ENCODE measurements around the gene PRM1.
"Not testable (repeated sequence)": the region's sequence is repeated elsewhere in the genome, so short reads cannot be mapped to it uniquely, and the experiment has no call there.

PRM1 gene

DNA sequence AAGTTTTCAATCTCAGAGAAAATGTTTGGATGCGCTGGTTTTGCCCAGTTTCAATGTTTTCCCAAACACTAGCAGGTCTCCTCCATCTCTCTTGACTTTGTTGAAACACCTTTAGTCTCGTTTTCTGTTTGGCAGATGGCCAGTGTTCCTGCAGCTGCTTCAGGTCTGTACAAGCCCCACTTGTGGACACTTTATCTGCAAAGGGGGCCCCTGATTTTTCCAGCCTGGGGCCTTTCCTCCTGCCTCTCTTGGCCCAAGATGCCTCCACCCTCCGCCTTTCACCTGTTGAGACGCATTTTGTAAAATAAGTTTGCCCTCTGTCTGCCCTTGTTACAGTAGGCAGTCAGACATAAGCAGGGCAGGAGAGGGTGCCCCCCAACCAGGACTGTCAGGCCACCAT is 21.8 kb upstream of the PRM1 start:
- no peak for DNase-seq (ENCODE audit: extremely low spot score)
- POLR2A ChIA-PET, result no interaction called here
- CTCF ChIA-PET, result no interaction called here
- no peak for TF ChIP-seq SUZ12 (IDR thresholded peaks at IDR 0.05)
- TF ChIP-seq FOXK2 (IDR thresholded peaks at IDR 0.05), result no peak
- no peak for TF ChIP-seq L3MBTL2 (conservative IDR thresholded peaks at IDR 0.05)
- no peak for TF ChIP-seq FOXA1 (IDR thresholded peaks at IDR 0.05)
- TF ChIP-seq FOXM1 (IDR thresholded peaks at IDR 0.05; ENCODE audit: borderline replicate concordance), result no peak
- no peak for TF ChIP-seq CTBP1 (IDR thresholded peaks at IDR 0.05; ENCODE audit: borderline replicate concordance)

DNA sequence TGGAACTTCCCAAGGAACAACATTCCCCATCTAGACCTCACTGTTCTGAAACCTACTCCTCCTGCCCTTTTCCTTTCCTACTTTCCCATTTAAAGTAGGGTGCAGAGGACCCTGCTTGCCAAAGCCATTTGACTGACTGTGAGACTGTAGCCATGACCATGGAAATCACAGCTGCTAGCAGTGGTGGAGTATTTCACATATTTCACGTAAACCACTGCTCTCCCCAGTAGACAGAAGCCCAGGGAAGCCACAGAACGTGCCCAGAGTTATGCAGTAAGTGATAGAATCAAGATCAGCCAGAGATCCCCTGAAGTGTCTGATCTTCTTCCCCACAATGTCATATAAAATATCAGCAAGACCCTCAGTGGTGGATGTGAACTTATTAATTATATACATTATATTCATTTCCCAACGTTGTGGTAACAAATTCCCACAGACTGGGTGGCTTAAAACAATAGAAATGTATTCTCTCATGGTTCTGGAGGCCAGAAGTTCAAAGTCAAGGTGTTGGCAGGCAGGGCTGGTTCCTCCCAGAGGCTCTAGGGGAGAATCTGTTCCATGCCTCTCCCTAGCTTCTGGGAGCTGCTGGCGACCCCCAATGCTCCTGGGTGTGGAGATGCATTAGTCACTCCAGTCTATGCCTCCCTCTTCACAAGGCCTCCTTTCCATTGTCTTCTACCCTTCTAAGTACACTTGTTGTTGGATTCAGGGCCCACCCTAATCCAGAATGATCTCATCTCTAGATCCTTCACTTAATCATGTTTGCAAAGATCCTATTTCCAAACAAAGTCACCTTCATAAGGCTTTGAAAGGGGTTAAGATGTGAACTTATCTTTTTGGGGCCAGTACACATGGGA is 20.7 kb upstream of the PRM1 start:
- DNase-seq (ENCODE audit: extremely low spot score), result no peak
- TF ChIP-seq ZNF384 (IDR thresholded peaks at IDR 0.05), result no peak
- TF ChIP-seq HDGF (IDR thresholded peaks at IDR 0.05; ENCODE audit: borderline replicate concordance), result no peak
- no peak for TF ChIP-seq FOXM1 (IDR thresholded peaks at IDR 0.05; ENCODE audit: borderline replicate concordance)
- TF ChIP-seq PKNOX1 (IDR thresholded peaks at IDR 0.05), result no peak
- TF ChIP-seq L3MBTL2 (conservative IDR thresholded peaks at IDR 0.05), result no peak
- no peak for TF ChIP-seq TARDBP (IDR thresholded peaks at IDR 0.05)
- no peak for TF ChIP-seq CTBP1 (IDR thresholded peaks at IDR 0.05; ENCODE audit: borderline replicate concordance)
- no peak for TF ChIP-seq BHLHE40 (IDR thresholded peaks at IDR 0.05; ENCODE audit: borderline replicate concordance)
- no peak for TF ChIP-seq NFRKB (IDR thresholded peaks at IDR 0.05)
- no peak for TF ChIP-seq LEF1 (IDR thresholded peaks at IDR 0.05; ENCODE audit: borderline replicate concordance)
- TF ChIP-seq FOXA1 (IDR thresholded peaks at IDR 0.05), result no peak
- no peak for TF ChIP-seq ELF4 (IDR thresholded peaks at IDR 0.05)
- TF ChIP-seq ARNT (IDR thresholded peaks at IDR 0.05), result no peak
- no peak for TF ChIP-seq SUZ12 (IDR thresholded peaks at IDR 0.05)
- TF ChIP-seq FOXK2 (IDR thresholded peaks at IDR 0.05), result no peak
- no peak for TF ChIP-seq SP1 (IDR thresholded peaks at IDR 0.05)
- ChIA-PET CTCF (no interaction called here), POLR2A (no interaction called here)

DNA sequence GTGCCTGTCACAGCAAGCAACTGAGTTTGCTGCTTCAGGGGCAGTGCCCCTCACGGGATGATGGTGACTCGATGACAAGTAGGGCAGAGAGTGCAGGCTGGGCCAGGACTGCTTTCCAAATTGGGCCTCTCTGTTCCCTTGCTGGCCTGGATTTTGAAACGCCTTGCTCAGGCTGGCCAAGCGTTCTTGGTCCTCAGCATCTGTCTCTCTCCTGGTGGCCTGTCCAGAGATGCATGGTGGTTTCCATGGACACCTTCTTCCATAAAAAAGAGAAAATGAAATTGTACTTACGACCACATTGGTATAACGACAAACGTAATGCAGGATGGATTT is 19.4 kb upstream of the PRM1 start:
- CTCF ChIA-PET, result no interaction called here
- POLR2A ChIA-PET, result no interaction called here
- TF ChIP-seq FOXA1 (IDR thresholded peaks at IDR 0.05), result no peak
- TF ChIP-seq FOXM1 (IDR thresholded peaks at IDR 0.05; ENCODE audit: borderline replicate concordance), result no peak
- no peak for TF ChIP-seq FOXK2 (IDR thresholded peaks at IDR 0.05)
- TF ChIP-seq SP1 (IDR thresholded peaks at IDR 0.05), result no peak
- no peak for TF ChIP-seq CTBP1 (IDR thresholded peaks at IDR 0.05; ENCODE audit: borderline replicate concordance)
- no peak for TF ChIP-seq L3MBTL2 (conservative IDR thresholded peaks at IDR 0.05)
- TF ChIP-seq HDGF (IDR thresholded peaks at IDR 0.05; ENCODE audit: borderline replicate concordance), result no peak
- no peak for TF ChIP-seq BHLHE40 (IDR thresholded peaks at IDR 0.05; ENCODE audit: borderline replicate concordance)
- no peak for TF ChIP-seq ELF4 (IDR thresholded peaks at IDR 0.05)
- TF ChIP-seq PKNOX1 (IDR thresholded peaks at IDR 0.05), result no peak
- no peak for TF ChIP-seq NFRKB (IDR thresholded peaks at IDR 0.05)
- no peak for TF ChIP-seq SUZ12 (IDR thresholded peaks at IDR 0.05)
- TF ChIP-seq LEF1 (IDR thresholded peaks at IDR 0.05; ENCODE audit: borderline replicate concordance), result no peak
- no peak for TF ChIP-seq ARNT (IDR thresholded peaks at IDR 0.05)
- TF ChIP-seq ZNF384 (IDR thresholded peaks at IDR 0.05), result no peak
- no peak for TF ChIP-seq TARDBP (IDR thresholded peaks at IDR 0.05)
- no peak for DNase-seq (ENCODE audit: extremely low spot score)

- POLR2A ChIA-PET, result no interaction called here
- CTCF ChIA-PET, result no interaction called here
- no peak for DNase-seq (ENCODE audit: extremely low spot score)
- no peak for TF ChIP-seq NFRKB (IDR thresholded peaks at IDR 0.05)
- no peak for TF ChIP-seq LEF1 (IDR thresholded peaks at IDR 0.05; ENCODE audit: borderline replicate concordance)
- no peak for TF ChIP-seq SP1 (IDR thresholded peaks at IDR 0.05)
- TF ChIP-seq PKNOX1 (IDR thresholded peaks at IDR 0.05), result no peak
- TF ChIP-seq FOXA1 (IDR thresholded peaks at IDR 0.05), result no peak
- TF ChIP-seq BHLHE40 (IDR thresholded peaks at IDR 0.05; ENCODE audit: borderline replicate concordance), result no peak
- no peak for TF ChIP-seq HDGF (IDR thresholded peaks at IDR 0.05; ENCODE audit: borderline replicate concordance)
- TF ChIP-seq ARNT (IDR thresholded peaks at IDR 0.05), result no peak
- TF ChIP-seq ZNF384 (IDR thresholded peaks at IDR 0.05), result no peak
- TF ChIP-seq FOXM1 (IDR thresholded peaks at IDR 0.05; ENCODE audit: borderline replicate concordance), result no peak
- no peak for TF ChIP-seq L3MBTL2 (conservative IDR thresholded peaks at IDR 0.05)
- TF ChIP-seq TARDBP (IDR thresholded peaks at IDR 0.05), result no peak
- TF ChIP-seq CTBP1 (IDR thresholded peaks at IDR 0.05; ENCODE audit: borderline replicate concordance), result no peak
Observed at GRCh38 chr16:11299865-11300559, 18.9 kb upstream of the PRM1 start.

- POLR2A ChIA-PET; CTCF ChIA-PET; DNase-seq (ENCODE audit: extremely low spot score): not testable (repeated sequence)
Observed at GRCh38 chr16:11298950-11299547, 17.9 kb upstream of the PRM1 start.
